Measurements from ENCODE around the gene CTNNAL1.

- TF ChIP-seq CTCF (optimal IDR thresholded peaks at IDR 0.05 in 1 of 3, IDR thresholded peaks at IDR 0.05 in 1 of 3, conservative IDR thresholded peaks at IDR 0.05 in 1 of 3; ENCODE audit: extremely low read depth in 1 of 3, insufficient read depth in 2 of 3, low read length in 3 of 3): no peak
- no peak for TF ChIP-seq EZH2 (IDR thresholded peaks at IDR 0.05; ENCODE audit: low read length)
Measured at GRCh38 chr9:109002141-109002540, 11.2 kb downstream of the CTNNAL1 start.
